ENCODE measurements around the gene RAB11FIP3.

RAB11FIP3 gene

GRCh38 chr16:389352-389751, 36.1 kb upstream of the RAB11FIP3 start:
- no peak for TF ChIP-seq CTCF (IDR thresholded peaks at IDR 0.05; ENCODE audit: low read depth, low read length)
- DNase-seq (ENCODE audit: extremely low read depth, low read depth), result no peak

- peak; percentile 67 for TF ChIP-seq CTCF (IDR thresholded peaks at IDR 0.05; ENCODE audit: low read depth, low read length)
These were observed 33.5 kb upstream of the RAB11FIP3 start for GRCh38 chr16:391885-392335.

GRCh38 chr16:392450-393030, 32.9 kb upstream of the RAB11FIP3 start:
- no peak for TF ChIP-seq CTCF (IDR thresholded peaks at IDR 0.05; ENCODE audit: low read depth, low read length)
- no peak for DNase-seq (ENCODE audit: extremely low read depth, low read depth)

More at GRCh38 chr16:391885-392335, 33.5 kb upstream of the RAB11FIP3 start:
- no peak for DNase-seq (ENCODE audit: extremely low read depth, low read depth)

DNA sequence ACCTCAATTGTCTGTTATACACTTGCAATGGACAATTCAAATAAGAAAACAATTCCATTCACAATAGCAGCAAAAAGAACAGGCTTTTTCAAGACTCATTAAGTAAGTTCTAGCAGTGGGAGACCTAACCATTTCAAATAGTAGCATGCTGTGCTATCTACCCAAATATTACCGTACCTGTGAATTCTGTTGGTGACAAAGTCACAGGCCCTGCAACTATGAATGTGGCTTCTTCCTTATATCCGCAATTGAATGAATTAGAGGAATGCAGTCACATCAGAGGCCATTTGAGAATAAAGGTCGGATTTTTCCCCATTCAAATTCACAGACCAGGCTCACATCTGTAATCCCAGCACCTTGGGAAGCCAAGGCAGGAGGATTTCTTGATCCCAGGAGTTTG, 29.2 kb upstream of the RAB11FIP3 start:
- TF ChIP-seq CTCF (IDR thresholded peaks at IDR 0.05; ENCODE audit: low read depth, low read length), result no peak
- DNase-seq (ENCODE audit: extremely low read depth, low read depth), result no peak

- DNase-seq (ENCODE audit: extremely low read depth, low read depth), result no peak
- no peak for TF ChIP-seq CTCF (IDR thresholded peaks at IDR 0.05; ENCODE audit: low read depth, low read length)
These were observed 28.8 kb upstream of the RAB11FIP3 start for GRCh38 chr16:396605-397004.

GRCh38 chr16:397135-397661, 28.3 kb upstream of the RAB11FIP3 start, which contains the start of gene NME4:
Gene NME4, plus strand, starts transcription at chr16:397199. Its CDS starts 24 bp downstream, at chr16:397223.
- no peak for TF ChIP-seq CTCF (IDR thresholded peaks at IDR 0.05; ENCODE audit: low read depth, low read length)
- DNase-seq (ENCODE audit: extremely low read depth, low read depth), result no peak

GRCh38 chr16:397736-398332, 27.6 kb upstream of the RAB11FIP3 start:
- TF ChIP-seq CTCF (IDR thresholded peaks at IDR 0.05; ENCODE audit: low read depth, low read length), result peak; percentile 32
- DNase-seq (ENCODE audit: extremely low read depth, low read depth), result peak; percentile 24
